ENCODE data around the gene MAST4. TPM values are rescaled to one million over a fixed set of nuclear protein-coding genes. Genes with fewer than 3 reads are reported as not detected.

The MAST4 gene
- total RNA-seq, 2 donors from 2014 or later, result 11.0 to 11.5 TPM

GRCh38 chr5:67027171-67027570, 431.0 kb downstream of the MAST4 start:
- Mint-ChIP-seq H3K4me3 (no peak overlapping the region), H3K27ac (no peak overlapping the region), H3K27me3 (ENCODE audit: insufficient read depth) (no peaks in the 10 kb centered on the region), H3K9me3 (no peaks in the 10 kb centered on the region), H3K36me3 (ENCODE audit: low read depth) (no peaks in the 10 kb centered on the region), H3K4me1 (peaks cover 24% of the 10 kb centered on the region)
- Histone ChIP-seq H3K9ac (ENCODE audit: extremely low read depth, low read length, poor library complexity, severe bottlenecking) (no peak overlapping the region), H3K27me3 (ENCODE audit: control insufficient read depth, insufficient read depth, low read length, poor library complexity, severe bottlenecking) (no peaks in the 10 kb centered on the region), H3K36me3 (ENCODE audit: control insufficient read depth, insufficient read depth, low read length) (no peaks in the 10 kb centered on the region), H3K27ac (ENCODE audit: low read depth, low read length) (no peak overlapping the region), H3K9me3 (ENCODE audit: control insufficient read depth, low read length) (no peaks in the 10 kb centered on the region), H3K4me3 (ENCODE audit: low read length) (no peak overlapping the region), H3K4me1 (ENCODE audit: control insufficient read depth, insufficient read depth, low read length) (peaks cover 5% of the 10 kb centered on the region)
- 96 to 100% methylated on average over 2 of the region's 2 CpGs for WGBS, 2 experiments (ENCODE audit: insufficient coverage in 1 of 2, insufficient read length in 1 of 2)
- TF ChIP-seq, protein P1, sequence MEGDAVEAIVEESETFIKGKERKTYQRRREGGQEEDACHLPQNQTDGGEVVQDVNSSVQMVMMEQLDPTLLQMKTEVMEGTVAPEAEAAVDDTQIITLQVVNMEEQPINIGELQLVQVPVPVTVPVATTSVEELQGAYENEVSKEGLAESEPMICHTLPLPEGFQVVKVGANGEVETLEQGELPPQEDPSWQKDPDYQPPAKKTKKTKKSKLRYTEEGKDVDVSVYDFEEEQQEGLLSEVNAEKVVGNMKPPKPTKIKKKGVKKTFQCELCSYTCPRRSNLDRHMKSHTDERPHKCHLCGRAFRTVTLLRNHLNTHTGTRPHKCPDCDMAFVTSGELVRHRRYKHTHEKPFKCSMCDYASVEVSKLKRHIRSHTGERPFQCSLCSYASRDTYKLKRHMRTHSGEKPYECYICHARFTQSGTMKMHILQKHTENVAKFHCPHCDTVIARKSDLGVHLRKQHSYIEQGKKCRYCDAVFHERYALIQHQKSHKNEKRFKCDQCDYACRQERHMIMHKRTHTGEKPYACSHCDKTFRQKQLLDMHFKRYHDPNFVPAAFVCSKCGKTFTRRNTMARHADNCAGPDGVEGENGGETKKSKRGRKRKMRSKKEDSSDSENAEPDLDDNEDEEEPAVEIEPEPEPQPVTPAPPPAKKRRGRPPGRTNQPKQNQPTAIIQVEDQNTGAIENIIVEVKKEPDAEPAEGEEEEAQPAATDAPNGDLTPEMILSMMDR (conservative IDR thresholded peaks at IDR 0.05), result no peak
- DNase-seq, result no peak

GRCh38 chr5:67028371-67028770, 432.2 kb downstream of the MAST4 start:
- Mint-ChIP-seq H3K27ac (no peak overlapping the region), H3K9me3 (no peaks in the 10 kb centered on the region), H3K36me3 (ENCODE audit: low read depth) (no peaks in the 10 kb centered on the region), H3K27me3 (ENCODE audit: insufficient read depth) (no peaks in the 10 kb centered on the region), H3K4me1 (peaks cover 36% of the 10 kb centered on the region), H3K4me3 (no peak overlapping the region)
- H3K9ac ChIP-seq (ENCODE audit: extremely low read depth, low read length, poor library complexity, severe bottlenecking), result no peak overlapping the region
- no peak overlapping the region for H3K4me3 ChIP-seq (ENCODE audit: low read length)
- 92 to 95% methylated on average over 4 of the region's 4 CpGs for WGBS, 2 experiments (ENCODE audit: insufficient coverage in 1 of 2, insufficient read length in 1 of 2)
- DNase-seq, result no peak
- H3K9me3 ChIP-seq (ENCODE audit: control insufficient read depth, low read length), result no peaks in the 10 kb centered on the region
- H3K4me1 ChIP-seq (ENCODE audit: control insufficient read depth, insufficient read depth, low read length), result peaks cover 5% of the 10 kb centered on the region
- TF ChIP-seq, protein P1 (conservative IDR thresholded peaks at IDR 0.05), result no peak
- no peak overlapping the region for H3K27ac ChIP-seq (ENCODE audit: low read depth, low read length)
- H3K27me3 ChIP-seq (ENCODE audit: control insufficient read depth, insufficient read depth, low read length, poor library complexity, severe bottlenecking), result no peaks in the 10 kb centered on the region
- H3K36me3 ChIP-seq (ENCODE audit: control insufficient read depth, insufficient read depth, low read length), result no peaks in the 10 kb centered on the region

DNA sequence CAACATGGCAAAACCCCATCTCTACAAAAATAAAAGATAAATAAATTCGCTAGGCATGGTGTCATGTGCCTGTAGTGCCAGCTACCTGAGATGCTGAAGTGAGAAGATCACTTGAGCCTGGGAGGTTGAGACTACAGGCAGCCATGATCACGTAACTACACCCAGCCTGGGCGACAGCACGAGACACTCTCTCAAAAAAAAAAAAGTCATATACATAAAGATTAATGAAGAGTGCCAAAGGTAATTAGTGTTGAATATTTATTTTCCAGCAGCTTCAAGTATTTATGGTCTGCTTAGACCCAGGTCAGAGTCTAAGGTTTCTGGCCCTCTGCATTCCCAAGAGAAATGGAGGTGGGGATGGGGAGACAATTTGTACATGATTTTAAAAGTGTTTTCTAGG, 432.7 kb downstream of the MAST4 start:
- Mint-ChIP-seq H3K4me1 (peaks cover 42% of the 10 kb centered on the region), H3K9me3 (no peaks in the 10 kb centered on the region), H3K36me3 (ENCODE audit: low read depth) (no peaks in the 10 kb centered on the region), H3K4me3 (no peak overlapping the region), H3K27me3 (ENCODE audit: insufficient read depth) (no peaks in the 10 kb centered on the region), H3K27ac (no peak overlapping the region)
- Histone ChIP-seq H3K4me1 (ENCODE audit: control insufficient read depth, insufficient read depth, low read length) (peaks cover 5% of the 10 kb centered on the region), H3K36me3 (ENCODE audit: control insufficient read depth, insufficient read depth, low read length) (no peaks in the 10 kb centered on the region), H3K27ac (ENCODE audit: low read depth, low read length) (no peak overlapping the region), H3K9me3 (ENCODE audit: control insufficient read depth, low read length) (no peaks in the 10 kb centered on the region), H3K27me3 (ENCODE audit: control insufficient read depth, insufficient read depth, low read length, poor library complexity, severe bottlenecking) (no peaks in the 10 kb centered on the region), H3K9ac (ENCODE audit: extremely low read depth, low read length, poor library complexity, severe bottlenecking) (no peak overlapping the region), H3K4me3 (ENCODE audit: low read length) (no peak overlapping the region)
- DNase-seq, result no peak
- TF ChIP-seq, protein P1 (conservative IDR thresholded peaks at IDR 0.05), result no peak
- WGBS, 2 experiments (ENCODE audit: insufficient coverage in 1 of 2, insufficient read length in 1 of 2), result 83 to 95% methylated on average over 1 to 2 of the region's 4 CpGs

Data from endodermal cell (in vitro differentiated cells).